GM12878 (cell line): Measurements from ENCODE around the gene RPL10. TPM values are rescaled to one million over a fixed set of nuclear protein-coding genes. Genes with fewer than 3 reads are reported as not detected.

Experiments used
- ATAC-seq: fragments of 200-7000 bp; cut with Tn5 transposase; 3 replicates; pipeline ENCODE4 v1.9.1; 2020; ENCODE audit warnings: mild to moderate bottlenecking, moderate library complexity
- BruUV-seq: library from RNA; stranded (reverse); fragments of 400-500 nt; replicated peaks from 2 replicates; lab custom pipeline; 2021; lab: Mats Ljungman, UMichigan
- CTCF ChIA-PET: fragments of 300-600 bp; sonication (Branson Sonifier 250); formaldehyde crosslinking; extraction: SDS; loops from one replicate; lab custom pipeline; 2021; ENCODE audit warnings: inconsistent platforms; lab: Yijun Ruan, JAX
- POLR2A ChIA-PET: fragments of 350-600 bp; formaldehyde crosslinking; extraction: SDS; loops from one replicate; lab custom pipeline; 2021; ENCODE audit warnings: inconsistent platforms; lab: Charles Lee
- RAD21 ChIA-PET: fragments of 300-600 bp; sonication (Branson Sonifier 250); formaldehyde crosslinking; loops from one replicate; lab custom pipeline; 2023; ENCODE audit warnings: antibody characterized with exemption; ENCODE audit not compliant: unreplicated experiment; lab: Charles Lee
- SMC1A ChIA-PET: fragments of 300-600 bp; sonication (Branson Sonifier 250); formaldehyde crosslinking; loops from one replicate; lab custom pipeline; 2023; ENCODE audit not compliant: unreplicated experiment, uncharacterized antibody; lab: Charles Lee
- DNase-seq: peaks from one replicate; pipeline ENCODE4 v3.0.0-alpha.2; 2011; ENCODE audit warnings: low read depth, low spot score
- FAIRE-seq: peaks from 3 replicates; lab custom pipeline; 2011; peaks lifted over from hg19 to GRCh38; lab: Jason Lieb, UNC
- H2AFZ ChIP-seq: 2 replicates; pipeline ENCODE4 v1.6.0; 2011; ENCODE audit warnings: low read depth, low read length, control low read depth; ENCODE audit not compliant: control insufficient read depth
- H3K27ac ChIP-seq: 2 replicates; pipeline ENCODE4 v1.5.1; 2011; ENCODE audit warnings: control low read depth; ENCODE audit not compliant: control insufficient read depth, insufficient read depth
- H3K27me3 ChIP-seq, 2 experiments: replicated peaks in 1 of 2; 2 replicates each; pipeline versions ENCODE4 v1.6.0 to v1.6.1; 2011; ENCODE audit warnings: low read length in 1 of 2; ENCODE audit not compliant: control insufficient read depth in 2 of 2, insufficient read depth in 2 of 2
- H3K36me3 ChIP-seq, 2 experiments: 2 replicates each; pipeline ENCODE4 v1.5.1; 2011; ENCODE audit warnings: low read length in 1 of 2; ENCODE audit not compliant: control insufficient read depth in 2 of 2, insufficient read depth in 2 of 2
- H3K4me1 ChIP-seq: 2 replicates; pipeline ENCODE4 v1.6.1; 2011; ENCODE audit warnings: mild to moderate bottlenecking, low read length, moderate library complexity, mixed read lengths; ENCODE audit not compliant: control insufficient read depth, insufficient read depth
- H3K4me2 ChIP-seq: 2 replicates; pipeline ENCODE4 v1.6.0; 2011; ENCODE audit warnings: control low read depth; ENCODE audit not compliant: control insufficient read depth, insufficient read depth
- H3K4me3 ChIP-seq: fragments of 200-600 bp; sonication (generic); 2 replicates; pipeline ENCODE4 v1.5.1; 2016
- H3K79me2 ChIP-seq: 2 replicates; pipeline ENCODE4 v1.6.0; 2011; ENCODE audit warnings: low read length; ENCODE audit not compliant: control insufficient read depth, insufficient read depth
- H3K9ac ChIP-seq: 2 replicates; pipeline ENCODE4 v1.8.0; 2011; ENCODE audit warnings: low read length, control low read depth, mixed read lengths; ENCODE audit not compliant: control insufficient read depth, insufficient read depth
- H3K9me3 ChIP-seq: replicated peaks from 3 replicates; pipeline ENCODE4 v1.5.1; 2011; ENCODE audit warnings: mild to moderate bottlenecking, low read length; ENCODE audit not compliant: control insufficient read depth, insufficient read depth
- H4K20me1 ChIP-seq: 2 replicates; pipeline ENCODE4 v1.6.0; 2011; ENCODE audit not compliant: control insufficient read depth, insufficient read depth
- ASH2L ChIP-seq: fragments of 300-600, 200-600 bp; sonication (generic); IDR thresholded peaks from 2 replicates; pipeline ENCODE4 v1.6.1; 2017; ENCODE audit warnings: low read depth, mild to moderate bottlenecking, borderline replicate concordance
- BCLAF1 ChIP-seq: fragments of 450-650 bp; IDR thresholded peaks from 2 replicates; pipeline ENCODE4 v1.6.1; 2017; ENCODE audit warnings: antibody characterized with exemption, mild to moderate bottlenecking, moderate library complexity
- E2F4 ChIP-seq: IDR thresholded peaks from 2 replicates; pipeline ENCODE4 v1.6.1; 2012; ENCODE audit warnings: low read depth, low read length, improper control_type of control experiment
- HSF1 ChIP-seq: fragments of 150-350 bp; IDR thresholded peaks from 2 replicates; pipeline ENCODE4 v1.6.1; 2014; ENCODE audit warnings: mild to moderate bottlenecking, low read depth, low read length
- MTA3 ChIP-seq: IDR thresholded peaks from 2 replicates; pipeline ENCODE4 v1.6.1; 2012; ENCODE audit warnings: low read length, inconsistent platforms, borderline replicate concordance
- POLR2A ChIP-seq: IDR thresholded peaks from 2 replicates; pipeline ENCODE4 v1.6.1; 2011; ENCODE audit warnings: low read depth, mild to moderate bottlenecking, low read length
- RBBP5 ChIP-seq: fragments of 200-600 bp; sonication (generic); conservative IDR thresholded peaks from 2 replicates; pipeline ENCODE4 v1.6.1; 2016
- TARDBP ChIP-seq: IDR thresholded peaks from 2 replicates; pipeline ENCODE4 v1.6.1; 2016; ENCODE audit warnings: borderline replicate concordance
- YY1 ChIP-seq: IDR thresholded peaks from 2 replicates; pipeline ENCODE4 v1.6.1; 2011; ENCODE audit warnings: low read depth, mild to moderate bottlenecking, low read length
- ZNF274 ChIP-seq: IDR thresholded peaks from one replicate; pipeline ENCODE4 v1.8.0; 2011; ENCODE audit not compliant: insufficient read length, insufficient read depth
- ZSCAN29 ChIP-seq: fragments of 450-650 bp; IDR thresholded peaks from 2 replicates; pipeline ENCODE4 v1.6.1; 2017; ENCODE audit warnings: mild to moderate bottlenecking, moderate library complexity
- WGBS: methylation state at CpG from one replicate; pipeline ENCODE4 v1.1.6; 2016; ENCODE audit warnings: low lambda C conversion rate; ENCODE audit not compliant: insufficient replicate concordance, insufficient coverage; ENCODE audit errors: missing lambda C conversion rate; 5-methylcytosine and 5-hydroxymethylcytosine counted together
- in situ Hi-C: fragments of 300-500 bp; cut with MboI; formaldehyde crosslinking; loops from 9 replicates; pipeline ENCODE4 v1.14.3; 2018; ENCODE audit warnings: mixed read lengths
- intact Hi-C: fragments of 100-400 bp; cut with micrococcal nuclease; formaldehyde crosslinking; loops from one replicate; pipeline ENCODE4 v1.14.2; 2022; ENCODE audit not compliant: unreplicated experiment
- polyA plus RNA-seq, 11 experiments: library from polyadenylated mRNA; depleted of rRNA in 4 of 11; unstranded in 6 of 11; stranded (reverse) in 5 of 11; fragments of >200 nt; fragmentation: Nextera tagmentation in 4 of 11; fragmentation: Illumina TruSeq in 1 of 11; extraction: Ambion mirVana in 4 of 11; extraction: Trizol in 1 of 11; gene quantifications; 1 replicate in 1 of 11; 2 replicates in 10 of 11; pipeline versions ENCODE4 v1.2.1 to v1.2.3, GENCODE V29; 2011 to 2016; ENCODE audit warnings: inconsistent platforms in 2 of 11, missing spikeins in 2 of 11, low read depth in 1 of 11
- total RNA-seq, 4 experiments: library from RNA; depleted of rRNA in 3 of 4; stranded (reverse); fragments of >200 nt in 3 of 4; fragmentation: Illumina TruSeq in 1 of 4; extraction: Trizol in 1 of 4; gene quantifications; 2 replicates each; pipeline versions ENCODE4 v1.2.1 to v1.2.3, GENCODE V29; 2013 to 2021

The RPL10 gene
- total and polyA plus RNA-seq, 10 of the 15 experiments (the other 5 are each of a cell fraction or from before 2014, with no cell fraction given) = 1,938 to 7,222 (median 4,494) TPM

- TF ChIP-seq BCLAF1 (no peak), HSF1 (no peak), ASH2L (no peak), RBBP5 (no peak), ZSCAN29 (no peak), TARDBP (no peak)
These were observed 35.4 kb downstream of the RPL10 start (continued) for GRCh38 chrX:154433605-154434004.

GRCh38 chrX:154434394-154435168 is 36.4 kb downstream of the RPL10 start:
- FAIRE-seq (no peak), DNase-seq (no peak), ATAC-seq (no peak)
- RAD21 ChIA-PET = no interaction called here
- H2AFZ ChIP-seq = no peak overlapping the region
- H4K20me1 ChIP-seq = no peaks in the 10 kb centered on the region
- SMC1A ChIA-PET = no interaction called here
- no peaks in the 10 kb centered on the region for H3K27me3 ChIP-seq
- H3K79me2 ChIP-seq = peaks cover 25% of the 10 kb centered on the region
- POLR2A ChIA-PET = no interaction called here
- CTCF ChIA-PET = no interaction called here
- no peaks in the 10 kb centered on the region for H3K4me1 ChIP-seq
- H3K36me3 ChIP-seq = peaks cover 0 to 2% of the 10 kb centered on the region in 2 experiments; a peak in 1 of 4 replicates
- TF ChIP-seq ZNF274 = no peak
- 0 out of 2 replicates have a peak, but pooled peaks have one; percentile 34 for TF ChIP-seq POLR2A
- TF ChIP-seq YY1 = no peak
- no peak for TF ChIP-seq MTA3
- no peak for TF ChIP-seq E2F4
- in situ Hi-C loops (no loop called here), intact Hi-C loops (loop anchor here (5.0 kb wide), 2 partner anchors 37 to 43 kb away; partner anchors contain the start of genes LAGE3 and RPL10)
- no peaks in the 10 kb centered on the region; the same call in 2 of the 3 replicates for H3K9me3 ChIP-seq
- H3K27ac ChIP-seq = no peak overlapping the region
- 54% methylated on average over 7 of the region's 7 CpGs for WGBS
- no peak overlapping the region for H3K4me3 ChIP-seq
- no peak overlapping the region for H3K4me2 ChIP-seq
- no peak overlapping the region for H3K9ac ChIP-seq
- BruUV-seq = no TSS peak
